Glutamatergic neuron (in vitro differentiated cells): ENCODE results near the gene SNRPA. TPM values are rescaled to one million over a fixed set of nuclear protein-coding genes. Genes with fewer than 3 reads are reported as not detected.
A peak's percentile ranks its signal among the peaks of the same experiment; 100 is the strongest.

ENCODE experiments used
- DNase-seq: peaks from one replicate; pipeline ENCODE4 v3.0.0; 2022
- H3K27ac Mint-ChIP-seq: one replicate; pipeline ENCODE4 v1.8.0; 2020; ENCODE audit warnings: mild to moderate bottlenecking, mixed read lengths, inconsistent platforms; ENCODE audit not compliant: unreplicated experiment
- H3K27me3 Mint-ChIP-seq: one replicate; pipeline ENCODE4 v1.8.0; 2020; ENCODE audit warnings: mild to moderate bottlenecking, moderate library complexity, mixed read lengths, inconsistent platforms; ENCODE audit not compliant: unreplicated experiment
- H3K36me3 Mint-ChIP-seq: one replicate; pipeline ENCODE4 v1.8.0; 2020; ENCODE audit warnings: mild to moderate bottlenecking, mixed read lengths, inconsistent platforms; ENCODE audit not compliant: unreplicated experiment
- H3K4me1 Mint-ChIP-seq: one replicate; pipeline ENCODE4 v1.8.0; 2020; ENCODE audit warnings: mild to moderate bottlenecking, low read depth, mixed read lengths, inconsistent platforms; ENCODE audit not compliant: unreplicated experiment
- H3K4me3 Mint-ChIP-seq: one replicate; pipeline ENCODE4 v1.8.0; 2020; ENCODE audit warnings: mild to moderate bottlenecking, mixed read lengths, inconsistent platforms; ENCODE audit not compliant: unreplicated experiment
- H3K9me3 Mint-ChIP-seq: one replicate; pipeline ENCODE4 v1.8.0; 2020; ENCODE audit warnings: mild to moderate bottlenecking, moderate library complexity, mixed read lengths, inconsistent platforms; ENCODE audit not compliant: unreplicated experiment
- total RNA-seq: library from RNA; stranded (reverse); fragmentation: NEBNext Ultra II Directional; extraction: Animal tissue kit (Norgen Biotek cat#: 25700); gene quantifications from one replicate; pipeline ENCODE4 v1.2.1, GENCODE V29; 2021; ENCODE audit not compliant: unreplicated experiment
- TF ChIP-seq, protein P1 (sequence below): fragments of 200-600 bp; sonication (generic); IDR thresholded peaks from one replicate; pipeline ENCODE4 v1.5.0; 2021; ENCODE audit not compliant: partially characterized antibody, unreplicated experiment

The SNRPA gene
- total RNA-seq, 1 donor from 2014 or later, result 70.3 TPM

DNA sequence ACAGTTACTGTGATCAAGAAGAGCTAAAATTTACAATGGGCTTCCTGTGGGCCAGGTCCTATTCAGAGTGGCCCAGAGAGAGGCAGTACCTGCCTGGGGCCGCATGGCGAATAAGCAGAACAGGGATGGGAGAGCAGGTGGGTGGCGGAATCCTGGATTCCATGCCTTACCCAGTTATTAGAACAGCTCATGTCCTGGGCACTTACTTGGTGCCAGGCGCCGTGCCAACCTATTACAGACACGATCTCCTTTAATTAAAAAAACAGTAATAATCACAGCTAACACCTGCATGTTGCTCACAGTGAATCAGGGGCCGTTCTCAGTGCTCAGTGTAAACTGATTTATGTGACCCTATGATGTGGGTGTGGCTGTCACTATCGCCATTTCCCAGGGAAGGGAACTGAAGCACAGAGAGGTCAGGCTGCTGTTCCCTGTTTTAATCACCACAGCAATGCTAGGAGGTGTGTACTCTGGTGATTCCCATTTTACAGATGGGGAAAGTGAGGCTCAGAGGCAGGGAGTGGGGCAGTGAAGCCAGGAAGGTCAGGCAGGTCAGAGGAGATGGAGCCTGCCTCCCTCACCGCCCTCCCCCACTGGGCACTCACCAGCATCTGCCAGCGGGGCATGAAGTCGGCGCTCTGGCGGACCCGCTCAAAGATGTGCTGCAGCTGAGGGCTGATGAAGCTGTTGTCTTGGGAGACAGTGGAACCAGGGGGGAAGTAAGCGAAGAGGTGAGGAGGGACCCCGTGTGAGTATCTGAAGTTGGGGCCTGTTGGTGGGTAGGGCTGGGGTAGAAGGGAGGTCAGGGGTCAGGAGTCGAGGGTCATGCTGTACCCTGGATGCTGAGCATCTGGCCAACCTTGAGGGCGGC lies 46.3 kb upstream of the SNRPA start:
- Mint-ChIP-seq H3K27ac (peak overlapping the region; percentile 22), H3K4me1 (peaks cover 11% of the 10 kb centered on the region), H3K27me3 (peaks cover 2% of the 10 kb centered on the region), H3K36me3 (peaks cover 5% of the 10 kb centered on the region), H3K4me3 (peak overlapping the region; percentile 49), H3K9me3 (peaks cover 3% of the 10 kb centered on the region)
- TF ChIP-seq, protein P1, sequence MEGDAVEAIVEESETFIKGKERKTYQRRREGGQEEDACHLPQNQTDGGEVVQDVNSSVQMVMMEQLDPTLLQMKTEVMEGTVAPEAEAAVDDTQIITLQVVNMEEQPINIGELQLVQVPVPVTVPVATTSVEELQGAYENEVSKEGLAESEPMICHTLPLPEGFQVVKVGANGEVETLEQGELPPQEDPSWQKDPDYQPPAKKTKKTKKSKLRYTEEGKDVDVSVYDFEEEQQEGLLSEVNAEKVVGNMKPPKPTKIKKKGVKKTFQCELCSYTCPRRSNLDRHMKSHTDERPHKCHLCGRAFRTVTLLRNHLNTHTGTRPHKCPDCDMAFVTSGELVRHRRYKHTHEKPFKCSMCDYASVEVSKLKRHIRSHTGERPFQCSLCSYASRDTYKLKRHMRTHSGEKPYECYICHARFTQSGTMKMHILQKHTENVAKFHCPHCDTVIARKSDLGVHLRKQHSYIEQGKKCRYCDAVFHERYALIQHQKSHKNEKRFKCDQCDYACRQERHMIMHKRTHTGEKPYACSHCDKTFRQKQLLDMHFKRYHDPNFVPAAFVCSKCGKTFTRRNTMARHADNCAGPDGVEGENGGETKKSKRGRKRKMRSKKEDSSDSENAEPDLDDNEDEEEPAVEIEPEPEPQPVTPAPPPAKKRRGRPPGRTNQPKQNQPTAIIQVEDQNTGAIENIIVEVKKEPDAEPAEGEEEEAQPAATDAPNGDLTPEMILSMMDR, result no peak
- DNase-seq, result no peak

DNA sequence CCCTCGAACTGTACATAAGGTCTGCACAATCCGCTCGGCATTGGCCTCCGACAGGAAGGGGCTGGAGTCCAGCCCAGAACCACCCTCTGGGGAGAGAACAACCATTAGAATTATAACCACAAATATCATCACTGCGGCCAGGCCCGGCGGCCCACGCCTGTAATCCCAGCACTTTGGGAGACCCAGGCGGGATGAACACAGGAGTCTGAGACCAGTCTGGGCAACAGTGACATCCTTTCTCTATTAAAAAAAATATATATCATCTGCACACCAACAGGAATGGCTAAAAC lies 45.7 kb upstream of the SNRPA start:
- no peak for DNase-seq
- H3K27ac Mint-ChIP-seq, result no peak overlapping the region
- H3K4me3 Mint-ChIP-seq, result no peak overlapping the region
- H3K27me3 Mint-ChIP-seq, result peaks cover 2% of the 10 kb centered on the region
- peaks cover 5% of the 10 kb centered on the region for H3K36me3 Mint-ChIP-seq
- H3K4me1 Mint-ChIP-seq, result peaks cover 11% of the 10 kb centered on the region
- TF ChIP-seq, protein P1, result no peak
- peaks cover 3% of the 10 kb centered on the region for H3K9me3 Mint-ChIP-seq

DNA sequence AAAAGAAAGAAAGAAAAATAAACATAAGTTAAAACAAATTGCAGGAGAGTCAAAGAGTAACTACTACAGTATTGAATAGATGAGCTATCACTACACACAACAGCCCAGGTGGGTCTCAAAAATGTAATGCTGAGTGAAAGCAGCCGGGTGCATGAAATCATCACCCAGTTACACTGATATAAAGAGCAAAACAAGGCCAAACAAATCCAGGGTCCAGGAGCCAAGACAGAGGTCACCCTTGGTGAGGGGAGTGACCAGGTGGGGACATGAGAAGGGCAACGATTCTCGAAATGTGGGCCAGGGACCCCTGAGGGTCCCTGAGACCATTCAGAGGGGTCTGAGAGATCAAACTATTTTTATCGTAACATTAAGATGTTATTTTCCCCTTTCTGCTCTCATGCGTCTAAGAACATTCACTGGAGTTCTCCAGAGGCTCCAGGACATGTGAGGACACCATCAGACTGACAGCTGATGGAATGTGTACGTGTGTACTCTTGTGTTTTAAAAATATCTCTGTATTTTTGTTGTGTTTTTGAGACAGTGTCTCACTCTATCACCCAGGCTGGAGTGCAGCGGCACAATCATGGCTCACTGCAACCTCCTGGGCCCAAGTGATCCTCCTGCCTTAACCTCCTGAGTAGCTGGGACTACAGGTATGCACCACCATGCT lies 44.9 kb upstream of the SNRPA start:
- peaks cover 11% of the 10 kb centered on the region for H3K4me1 Mint-ChIP-seq
- no peak overlapping the region for H3K27ac Mint-ChIP-seq
- TF ChIP-seq, protein P1, result no peak
- H3K36me3 Mint-ChIP-seq, result peaks cover 5% of the 10 kb centered on the region
- no peak overlapping the region for H3K4me3 Mint-ChIP-seq
- no peak for DNase-seq
- peaks cover 2% of the 10 kb centered on the region for H3K27me3 Mint-ChIP-seq
- peaks cover 4% of the 10 kb centered on the region for H3K9me3 Mint-ChIP-seq

DNA sequence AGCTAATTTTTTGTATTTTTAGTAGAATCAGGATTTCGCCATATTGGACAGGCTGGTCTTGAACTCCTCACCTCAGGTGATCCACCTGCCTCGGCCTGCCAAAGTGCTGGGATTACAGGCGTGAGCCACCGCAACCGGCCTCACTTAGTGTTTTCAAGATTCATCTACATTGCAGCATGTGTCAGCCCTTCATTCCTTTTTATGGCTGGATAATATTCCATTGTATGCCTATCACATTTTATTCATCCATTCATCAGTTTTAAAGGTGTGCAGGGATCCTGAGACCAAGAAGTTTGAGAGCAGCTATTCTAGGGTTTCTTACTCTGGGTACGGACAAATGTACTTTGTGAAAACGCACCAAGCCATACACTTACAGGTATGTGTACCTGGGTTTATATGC lies 43.4 kb upstream of the SNRPA start:
- peaks cover 3% of the 10 kb centered on the region for H3K27me3 Mint-ChIP-seq
- TF ChIP-seq, protein P1, result no peak

DNA sequence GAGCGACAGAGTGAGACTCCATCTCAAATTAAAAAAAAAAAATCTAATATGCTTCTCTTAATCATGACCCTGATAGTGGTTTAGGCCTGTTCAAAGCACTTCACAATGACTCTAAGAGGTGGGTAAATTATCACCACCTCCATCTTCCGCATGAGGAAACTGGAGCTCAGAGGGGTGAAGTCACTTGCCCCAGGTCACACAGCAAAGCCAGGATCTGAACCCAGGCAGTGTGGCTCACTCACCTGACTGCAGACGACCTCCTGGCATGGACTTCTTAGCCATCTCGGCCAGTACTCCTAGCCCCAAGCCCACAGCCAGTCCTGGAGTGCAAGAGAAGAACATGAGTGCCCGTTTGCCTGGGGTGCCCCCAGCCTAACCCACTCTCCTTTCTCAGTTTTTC lies 41.2 kb upstream of the SNRPA start:
- no peak overlapping the region for H3K4me3 Mint-ChIP-seq
- H3K27ac Mint-ChIP-seq, result no peak overlapping the region
- peaks cover 3% of the 10 kb centered on the region for H3K4me1 Mint-ChIP-seq
- H3K9me3 Mint-ChIP-seq, result peaks cover 4% of the 10 kb centered on the region
- peaks cover 5% of the 10 kb centered on the region for H3K36me3 Mint-ChIP-seq
- peaks cover 5% of the 10 kb centered on the region for H3K27me3 Mint-ChIP-seq
- no peak for DNase-seq
- TF ChIP-seq, protein P1, result no peak

More for the DNA sequence above, 43.4 kb upstream of the SNRPA start:
- Mint-ChIP-seq H3K4me3 (no peak overlapping the region), H3K27ac (no peak overlapping the region), H3K4me1 (peaks cover 7% of the 10 kb centered on the region), H3K36me3 (peaks cover 5% of the 10 kb centered on the region), H3K9me3 (peaks cover 5% of the 10 kb centered on the region)
- no peak for DNase-seq
